Activated naive CD4-positive, alpha-beta T cell (primary cell): ENCODE results near the gene KIF2A.

Experiments used
- DNase-seq, 4 experiments: peaks; one replicate each; lab custom pipeline; 2025; lab: John Stamatoyannopoulos, UW

KIF2A gene

DNA sequence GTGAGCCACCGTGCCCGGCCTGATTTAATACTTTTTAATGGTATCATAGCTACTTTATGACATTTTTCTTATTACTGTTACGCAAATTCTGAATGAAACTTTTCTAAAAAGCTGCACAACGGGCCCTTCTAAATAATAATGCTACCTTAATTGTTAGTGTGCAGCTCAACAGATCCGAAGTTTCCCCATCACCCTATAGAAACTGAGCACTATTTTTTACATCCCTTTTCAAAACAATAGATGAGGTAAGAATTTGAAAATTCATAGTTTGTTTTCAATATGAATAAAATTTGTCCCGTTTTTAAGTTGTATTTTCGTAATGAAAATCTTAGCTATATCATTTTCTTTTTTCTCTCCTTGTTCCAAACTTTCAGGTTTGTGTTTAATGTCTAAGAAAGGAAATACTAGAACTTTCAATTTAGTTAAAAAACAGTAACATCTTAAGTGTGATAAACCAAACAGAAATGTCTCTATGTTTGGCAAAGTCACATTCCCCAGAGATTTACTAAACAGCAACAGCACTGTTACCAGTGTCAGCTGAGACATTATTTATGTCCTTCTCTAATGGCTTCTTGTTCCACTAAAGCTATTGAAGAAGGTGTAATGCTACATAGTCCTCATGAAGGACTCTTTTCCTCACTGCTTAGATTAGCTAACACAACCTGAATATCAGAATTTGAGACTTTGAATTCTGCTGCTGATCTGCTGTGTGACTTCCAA, 22.9 kb downstream of the KIF2A start:
- no peak for DNase-seq

DNA sequence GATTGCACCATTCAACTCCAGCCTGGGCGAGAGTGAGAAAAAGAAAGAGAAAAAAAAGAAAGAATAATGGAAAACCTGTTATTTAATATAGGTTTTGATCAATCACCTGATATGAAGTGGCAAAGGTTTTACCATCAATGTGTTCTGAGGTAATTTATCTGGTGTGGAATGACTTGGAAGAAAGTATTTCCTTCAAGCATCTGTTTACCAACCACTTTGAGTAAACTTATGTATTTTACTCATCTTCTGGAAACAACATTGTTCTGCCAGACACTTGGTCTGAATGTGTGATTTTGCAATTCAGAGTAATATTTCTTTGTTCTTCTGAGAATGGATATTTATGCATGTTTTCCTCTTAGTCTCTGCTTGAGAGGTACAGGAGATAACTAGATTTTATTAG, 24.3 kb downstream of the KIF2A start:
- no peak for DNase-seq

- no peak for DNase-seq
Measured at GRCh38 chr5:62331921-62332320, 25.9 kb downstream of the KIF2A start.

GRCh38 chr5:62333250-62333794, 27.3 kb downstream of the KIF2A start:
- DNase-seq, result no peak

- no peak for DNase-seq
Measured at GRCh38 chr5:62334082-62334481, 28.1 kb downstream of the KIF2A start.

DNA sequence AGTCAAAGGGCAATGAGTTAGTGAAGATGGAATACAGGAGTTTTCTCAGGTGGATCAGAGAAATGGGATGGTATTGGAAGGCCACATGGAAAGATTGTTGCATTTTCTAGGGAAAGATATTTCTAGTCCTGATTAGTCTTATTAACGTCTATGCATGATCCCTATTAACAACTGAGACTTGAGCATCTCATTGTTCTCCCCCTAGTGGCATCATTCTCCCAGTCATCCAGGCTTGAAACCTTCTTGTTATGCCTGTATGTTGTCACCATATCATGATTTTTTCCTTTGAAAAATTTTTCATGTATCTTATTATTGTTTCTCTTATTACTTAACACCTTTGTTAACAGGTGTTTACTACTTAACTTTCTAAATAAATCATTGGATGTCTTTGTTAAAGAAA, 34.4 kb downstream of the KIF2A start:
- DNase-seq, result no peak

DNA sequence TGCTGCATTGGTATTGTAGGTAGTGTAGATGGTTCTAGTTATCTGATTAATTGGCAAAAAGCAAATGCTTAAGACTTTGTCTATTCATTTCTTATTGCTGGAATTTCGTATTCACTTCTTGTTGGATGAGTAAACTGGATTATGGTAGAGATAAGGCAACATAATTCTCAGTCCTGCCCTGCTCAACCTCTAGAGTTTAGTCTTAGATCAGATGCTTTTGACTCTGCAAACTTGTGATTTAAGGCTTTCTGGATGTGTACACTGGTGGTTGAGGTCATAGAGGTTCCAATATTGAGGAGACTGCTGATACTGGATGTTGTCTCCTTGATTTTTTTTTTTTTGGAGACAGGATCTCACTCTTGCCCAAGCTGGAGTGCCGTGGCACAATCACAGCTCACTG, 35.0 kb downstream of the KIF2A start:
- DNase-seq, result no peak

- no peak for DNase-seq
Measured at GRCh38 chr5:62341783-62342475, 35.9 kb downstream of the KIF2A start.

- DNase-seq, result no peak
Measured at GRCh38 chr5:62342476-62342837, 36.5 kb downstream of the KIF2A start.

GRCh38 chr5:62343428-62343827, 37.4 kb downstream of the KIF2A start:
- no peak for DNase-seq

- DNase-seq, result no peak
Measured at GRCh38 chr5:62346748-62347147, 40.7 kb downstream of the KIF2A start.

GRCh38 chr5:62347928-62348327, 41.9 kb downstream of the KIF2A start:
- DNase-seq, result no peak

DNA sequence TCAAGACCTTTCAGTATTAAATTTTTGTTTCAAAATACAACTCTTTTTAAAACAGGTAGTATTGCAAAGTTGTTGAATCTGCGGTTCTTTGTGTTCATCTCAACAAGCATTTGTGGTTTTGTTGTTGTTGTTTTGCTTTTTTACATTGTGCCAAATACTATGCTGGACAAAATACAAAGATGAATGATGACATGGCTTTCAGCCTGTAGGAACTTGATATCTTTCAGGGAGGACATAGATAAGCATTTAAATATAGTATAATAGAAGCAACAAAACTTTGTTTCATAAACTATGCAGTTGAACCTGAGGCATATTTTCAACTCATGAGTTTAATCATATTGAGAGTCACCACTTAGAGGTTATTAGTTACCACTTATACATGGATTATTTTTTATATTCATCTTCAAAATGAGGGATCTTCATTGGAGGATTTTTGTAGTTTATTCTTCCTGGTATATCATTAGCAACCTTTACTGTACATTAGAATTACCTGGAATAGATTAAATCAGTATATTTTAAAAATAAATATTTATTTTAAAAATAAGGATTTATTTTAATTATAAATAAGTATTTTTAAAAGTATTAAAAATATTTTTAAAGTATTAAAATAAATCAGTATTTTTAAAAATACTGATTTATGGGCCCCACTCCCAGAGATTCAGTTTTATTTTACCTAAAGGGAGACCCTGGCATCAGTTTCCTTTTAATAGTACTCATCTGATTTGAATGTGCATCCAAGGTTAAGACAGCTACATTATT, 42.9 kb downstream of the KIF2A start:
- no peak for DNase-seq

GRCh38 chr5:62354028-62354874, 48.2 kb downstream of the KIF2A start:
- DNase-seq, result no peak

DNA sequence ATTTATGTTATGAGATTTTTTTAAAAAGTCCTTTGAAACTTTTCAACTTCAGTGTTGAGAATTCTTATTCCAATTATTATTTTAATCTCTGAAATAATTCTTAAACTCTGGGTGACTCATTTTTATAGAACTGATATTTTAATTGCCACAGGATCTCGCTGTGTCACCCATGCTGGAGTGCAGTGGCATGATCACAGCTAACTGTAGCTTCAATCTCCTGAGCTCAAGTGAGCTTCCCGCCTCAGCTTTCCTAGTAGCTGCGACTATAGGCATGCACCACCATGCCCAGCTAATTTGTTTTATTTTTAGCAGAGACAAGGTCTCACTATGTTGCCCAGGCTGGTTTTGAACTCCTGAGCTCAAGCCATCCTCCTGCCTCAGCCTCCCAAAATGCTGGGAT, 56.7 kb downstream of the KIF2A start:
- no peak for DNase-seq

DNA sequence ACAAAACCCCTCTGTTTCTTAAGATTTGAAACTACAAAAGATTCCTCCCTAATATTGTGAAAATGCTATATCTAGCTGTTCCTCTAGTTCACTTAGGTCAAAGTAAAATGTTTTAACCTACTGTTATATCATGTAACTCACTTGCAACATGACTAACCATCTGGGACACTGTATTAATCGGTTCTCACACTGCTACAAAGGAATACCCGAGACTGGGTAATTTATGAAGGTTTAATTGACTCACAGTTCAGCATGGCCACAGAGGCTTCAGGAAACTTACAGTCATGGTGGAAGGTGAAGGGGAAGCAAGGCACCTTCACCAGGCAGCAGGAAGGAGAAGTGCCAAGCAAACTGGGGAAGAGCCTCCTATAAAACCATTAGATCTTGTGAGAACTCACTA, 63.0 kb downstream of the KIF2A start:
- no peak for DNase-seq

GRCh38 chr5:62371409-62371808, 65.4 kb downstream of the KIF2A start:
- DNase-seq, result no peak

DNA sequence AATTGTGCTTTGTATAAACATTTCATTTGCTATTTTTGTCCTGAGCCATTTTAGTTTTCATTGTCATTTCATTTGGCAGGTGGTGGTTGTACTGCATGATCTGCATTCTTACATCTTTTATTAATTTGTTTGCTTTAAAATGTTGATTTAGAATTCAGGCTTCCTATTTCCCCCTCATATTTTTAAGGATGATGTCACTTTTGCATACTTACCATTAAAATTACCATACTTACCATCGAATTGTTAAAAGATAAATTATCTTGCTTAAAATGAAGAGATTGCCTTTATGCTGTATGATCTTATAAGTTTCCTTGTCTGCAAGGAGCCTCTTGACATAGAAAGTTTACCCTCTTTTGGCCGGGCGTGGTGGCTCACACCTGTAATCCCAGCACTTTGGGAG, 66.6 kb downstream of the KIF2A start:
- DNase-seq, result no peak

- no peak for DNase-seq
Measured at GRCh38 chr5:62373382-62373781, 67.4 kb downstream of the KIF2A start.

GRCh38 chr5:62374090-62374489, 68.1 kb downstream of the KIF2A start:
- DNase-seq, result no peak

DNA sequence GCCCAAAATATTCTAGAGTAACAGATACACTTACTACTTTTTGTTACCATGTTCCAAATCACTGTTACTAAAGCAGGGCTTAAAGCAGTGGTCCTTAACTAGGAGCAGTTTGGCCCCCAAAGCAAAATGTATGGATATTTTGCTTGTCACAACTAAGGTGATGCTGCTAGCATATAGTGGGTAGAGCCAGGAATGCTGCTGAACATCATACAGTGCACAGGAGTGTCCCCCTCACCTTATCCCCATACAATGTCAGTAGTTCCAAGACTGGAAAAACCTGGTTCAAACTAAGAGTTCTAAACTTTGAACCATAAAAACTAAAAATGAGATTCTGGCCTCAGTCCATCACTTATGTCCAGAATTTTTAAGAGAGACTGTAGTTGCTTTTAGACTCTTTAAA, 69.6 kb downstream of the KIF2A start:
- no peak for DNase-seq

- no peak for DNase-seq
Measured at GRCh38 chr5:62376064-62376463, 70.1 kb downstream of the KIF2A start.
